ENCODE data around the gene DGAT2L6.

DGAT2L6 gene

GRCh38 chrX:70176938-70177533 is at the start of gene DGAT2L6:
TSS of gene DGAT2L6 (plus strand) at chrX:70177483. CDS start at chrX:70177583, 100 bp downstream.
- H2AFZ ChIP-seq (ENCODE audit: low read length) = no peak within 1 kb of the TSS
- H3K4me2 ChIP-seq (ENCODE audit: low read depth, low read length) = no peak within 1 kb of the TSS
- H3F3A ChIP-seq (ENCODE audit: insufficient read depth, low read length) = no peaks in the 10 kb centered on the region
- no peaks in the 10 kb centered on the region for H3K27me3 ChIP-seq (replicated peaks; ENCODE audit: insufficient read depth, low read length)
- H3K4me3 ChIP-seq (ENCODE audit: low read length) = no peak within 1 kb of the TSS
- no peaks in the 10 kb centered on the region for H3K36me3 ChIP-seq (replicated peaks; ENCODE audit: insufficient read depth, low read length)
- no peaks in the 10 kb centered on the region for H3K4me1 ChIP-seq (ENCODE audit: low read length)
- DNase-seq = no peak
- H3K9ac ChIP-seq (ENCODE audit: low read length) = no peak within 1 kb of the TSS
- H3K27ac ChIP-seq (ENCODE audit: low read length) = no peak within 1 kb of the TSS
- H3K79me2 ChIP-seq (ENCODE audit: low read length) = no peaks in the 10 kb centered on the region
- TF ChIP-seq EZH2 (optimal IDR thresholded peaks at IDR 0.05; ENCODE audit: low read depth, low read length) = no peak
- no peak for TF ChIP-seq EZH2phosphoT487 (IDR thresholded peaks at IDR 0.05; ENCODE audit: low read length)
- no peak for TF ChIP-seq CTCF (IDR thresholded peaks at IDR 0.05; ENCODE audit: low read length)
- H3K9me3 ChIP-seq (replicated peaks; ENCODE audit: insufficient read depth, low read length) = no peaks in the 10 kb centered on the region
- H4K20me1 ChIP-seq (ENCODE audit: insufficient read depth, low read length) = no peaks in the 10 kb centered on the region
- H3K9me2 ChIP-seq (replicated peaks; ENCODE audit: insufficient read depth, low read length) = no peaks in the 10 kb centered on the region

- H3K36me3 ChIP-seq (replicated peaks; ENCODE audit: insufficient read depth, low read length) = no peaks in the 10 kb centered on the region
- no peak overlapping the region for H3K27ac ChIP-seq (ENCODE audit: low read length)
- H3K4me2 ChIP-seq (ENCODE audit: low read depth, low read length) = no peak overlapping the region
- H2AFZ ChIP-seq (ENCODE audit: low read length) = no peak overlapping the region
- H3K27me3 ChIP-seq (replicated peaks; ENCODE audit: insufficient read depth, low read length) = no peaks in the 10 kb centered on the region
- no peak for DNase-seq
- TF ChIP-seq EZH2phosphoT487 (IDR thresholded peaks at IDR 0.05; ENCODE audit: low read length) = no peak
- no peak for TF ChIP-seq CTCF (IDR thresholded peaks at IDR 0.05; ENCODE audit: low read length)
- no peak for TF ChIP-seq EZH2 (optimal IDR thresholded peaks at IDR 0.05; ENCODE audit: low read depth, low read length)
- peaks cover 4% of the 10 kb centered on the region for H3F3A ChIP-seq (ENCODE audit: insufficient read depth, low read length)
- no peaks in the 10 kb centered on the region; the same call in 1 of the 2 replicates for H3K4me1 ChIP-seq (ENCODE audit: low read length)
- H3K9me3 ChIP-seq (replicated peaks; ENCODE audit: insufficient read depth, low read length) = no peaks in the 10 kb centered on the region
- H3K79me2 ChIP-seq (ENCODE audit: low read length) = no peaks in the 10 kb centered on the region
- H3K4me3 ChIP-seq (ENCODE audit: low read length) = no peak overlapping the region
- H4K20me1 ChIP-seq (ENCODE audit: insufficient read depth, low read length) = no peaks in the 10 kb centered on the region
- no peak overlapping the region for H3K9ac ChIP-seq (ENCODE audit: low read length)
- H3K9me2 ChIP-seq (replicated peaks; ENCODE audit: insufficient read depth, low read length) = no peaks in the 10 kb centered on the region
These were observed 49.2 kb upstream of the DGAT2L6 start for GRCh38 chrX:70128071-70128470.

- Histone ChIP-seq H3K9me3 (replicated peaks; ENCODE audit: insufficient read depth, low read length) (no peaks in the 10 kb centered on the region), H4K20me1 (ENCODE audit: insufficient read depth, low read length) (no peaks in the 10 kb centered on the region), H3F3A (ENCODE audit: insufficient read depth, low read length) (peaks cover 10% of the 10 kb centered on the region), H3K36me3 (replicated peaks; ENCODE audit: insufficient read depth, low read length) (no peaks in the 10 kb centered on the region), H3K9ac (ENCODE audit: low read length) (no peak overlapping the region), H3K79me2 (ENCODE audit: low read length) (peaks cover 11% of the 10 kb centered on the region), H3K4me1 (ENCODE audit: low read length) (peaks cover 3% of the 10 kb centered on the region; the same call in 1 of the 2 replicates), H3K9me2 (replicated peaks; ENCODE audit: insufficient read depth, low read length) (no peaks in the 10 kb centered on the region), H2AFZ (ENCODE audit: low read length) (no peak overlapping the region), H3K27ac (ENCODE audit: low read length) (no peak overlapping the region), H3K4me2 (ENCODE audit: low read depth, low read length) (no peak overlapping the region), H3K4me3 (ENCODE audit: low read length) (no peak overlapping the region), H3K27me3 (replicated peaks; ENCODE audit: insufficient read depth, low read length) (no peaks in the 10 kb centered on the region)
- TF ChIP-seq CTCF (IDR thresholded peaks at IDR 0.05; ENCODE audit: low read length) = no peak
- TF ChIP-seq EZH2 (optimal IDR thresholded peaks at IDR 0.05; ENCODE audit: low read depth, low read length) = no peak
- no peak for TF ChIP-seq EZH2phosphoT487 (IDR thresholded peaks at IDR 0.05; ENCODE audit: low read length)
- DNase-seq = no peak
These were observed 47.5 kb upstream of the DGAT2L6 start for GRCh38 chrX:70129816-70130215.
